Hepatocyte (in vitro differentiated cells): ENCODE measurements around the gene UBE2I. TPM values are rescaled to one million over a fixed set of nuclear protein-coding genes. Genes with fewer than 3 reads are reported as not detected.

ENCODE experiments used
- DNase-seq: peaks from one replicate; pipeline ENCODE4 v3.0.0-alpha.2; 2016; ENCODE audit warnings: low spot score
- H2AFZ ChIP-seq: fragments of 200-600 bp; sonication (generic); 2 replicates; pipeline ENCODE4 v1.6.0; 2016; ENCODE audit warnings: antibody characterized with exemption, mild to moderate bottlenecking
- H3K27ac ChIP-seq: fragments of 200-600 bp; sonication (generic); 2 replicates; pipeline ENCODE4 v1.5.1; 2016; ENCODE audit warnings: mild to moderate bottlenecking
- H3K27me3 ChIP-seq: fragments of 200-600 bp; sonication (generic); 2 replicates; pipeline ENCODE4 v1.6.1; 2016
- H3K36me3 ChIP-seq: fragments of 200-600 bp; sonication (generic); replicated peaks from 2 replicates; pipeline ENCODE4 v1.5.1; 2016; ENCODE audit warnings: low read depth; ENCODE audit not compliant: insufficient read depth
- H3K4me1 ChIP-seq: fragments of 200-600 bp; sonication (generic); 2 replicates; pipeline ENCODE4 v1.5.1; 2016; ENCODE audit warnings: mild to moderate bottlenecking, moderate library complexity; ENCODE audit not compliant: insufficient read depth
- H3K4me2 ChIP-seq: fragments of 200-600 bp; sonication (generic); 2 replicates; pipeline ENCODE4 v1.6.0; 2016
- H3K4me3 ChIP-seq: fragments of 200-600 bp; sonication (generic); 2 replicates; pipeline ENCODE4 v1.5.1; 2016; ENCODE audit warnings: mild to moderate bottlenecking
- H3K79me2 ChIP-seq: fragments of 200-600 bp; sonication (generic); 2 replicates; pipeline ENCODE4 v1.6.0; 2017; ENCODE audit warnings: mild to moderate bottlenecking
- H3K9me2 ChIP-seq: fragments of 200-600 bp; sonication (generic); replicated peaks from 2 replicates; pipeline ENCODE4 v1.6.0; 2017; ENCODE audit warnings: mild to moderate bottlenecking; ENCODE audit not compliant: insufficient read depth
- H3K9me3 ChIP-seq: fragments of 200-600 bp; sonication (generic); 2 replicates; pipeline ENCODE4 v1.5.1; 2016; ENCODE audit warnings: low read depth, mild to moderate bottlenecking
- H4K20me1 ChIP-seq: fragments of 200-600 bp; sonication (generic); 2 replicates; pipeline ENCODE4 v1.6.0; 2016; ENCODE audit warnings: mild to moderate bottlenecking; ENCODE audit not compliant: insufficient read depth, poor library complexity, severe bottlenecking
- CTCF ChIP-seq: fragments of 200-600 bp; sonication (generic); IDR thresholded peaks from 2 replicates; pipeline ENCODE4 v1.5.1; 2016; ENCODE audit warnings: antibody characterized with exemption, mild to moderate bottlenecking; ENCODE audit not compliant: poor library complexity
- EZH2 ChIP-seq: fragments of 200-600 bp; sonication (generic); IDR thresholded peaks from 2 replicates; pipeline ENCODE4 v1.6.1; 2016; ENCODE audit warnings: antibody characterized with exemption, mild to moderate bottlenecking, borderline replicate concordance
- EZH2phosphoT487 ChIP-seq: fragments of 200-600 bp; sonication (generic); IDR thresholded peaks from one replicate; pipeline ENCODE4 v1.6.1; 2018; ENCODE audit warnings: antibody characterized with exemption, mild to moderate bottlenecking, low read depth, moderate library complexity; ENCODE audit not compliant: unreplicated experiment, severe bottlenecking
- WGBS: methylation state at CpG from one replicate; pipeline ENCODE4 v1.1.6; 2016; ENCODE audit warnings: low lambda C conversion rate; ENCODE audit errors: missing lambda C conversion rate; 5-methylcytosine and 5-hydroxymethylcytosine counted together
- polyA plus RNA-seq: library from polyadenylated mRNA; unstranded; fragments of >200 nt; fragmentation: Nextera tagmentation; extraction: Ambion mirVana; gene quantifications from 2 replicates; pipeline ENCODE4 v1.2.1, GENCODE V29; 2016
- total RNA-seq: library from RNA; depleted of rRNA; stranded (reverse); fragments of >200 nt; gene quantifications from 2 replicates; pipeline ENCODE4 v1.2.3, GENCODE V29; 2014

The UBE2I gene
- total and polyA plus RNA-seq, 2 experiments from 2014 or later: 76.0 to 150 TPM

GRCh38 chr16:1285669-1286512, 23.5 kb upstream of the UBE2I start:
- H3K36me3 ChIP-seq: no peaks in the 10 kb centered on the region
- 84% methylated on average over 34 of the region's 38 CpGs for WGBS
- no peak overlapping the region for H3K4me3 ChIP-seq
- H3K27ac ChIP-seq: no peak overlapping the region
- H3K4me1 ChIP-seq: peaks cover 8% of the 10 kb centered on the region
- H4K20me1 ChIP-seq: no peaks in the 10 kb centered on the region
- H3K9me2 ChIP-seq: no peaks in the 10 kb centered on the region
- H3K27me3 ChIP-seq: peaks cover 9% of the 10 kb centered on the region
- no peaks in the 10 kb centered on the region for H3K79me2 ChIP-seq
- no peak overlapping the region for H3K4me2 ChIP-seq
- no peak for DNase-seq
- TF ChIP-seq CTCF: no peak
- TF ChIP-seq EZH2: no peak
- no peak for TF ChIP-seq EZH2phosphoT487
- no peaks in the 10 kb centered on the region for H3K9me3 ChIP-seq
- no peak overlapping the region for H2AFZ ChIP-seq

DNA sequence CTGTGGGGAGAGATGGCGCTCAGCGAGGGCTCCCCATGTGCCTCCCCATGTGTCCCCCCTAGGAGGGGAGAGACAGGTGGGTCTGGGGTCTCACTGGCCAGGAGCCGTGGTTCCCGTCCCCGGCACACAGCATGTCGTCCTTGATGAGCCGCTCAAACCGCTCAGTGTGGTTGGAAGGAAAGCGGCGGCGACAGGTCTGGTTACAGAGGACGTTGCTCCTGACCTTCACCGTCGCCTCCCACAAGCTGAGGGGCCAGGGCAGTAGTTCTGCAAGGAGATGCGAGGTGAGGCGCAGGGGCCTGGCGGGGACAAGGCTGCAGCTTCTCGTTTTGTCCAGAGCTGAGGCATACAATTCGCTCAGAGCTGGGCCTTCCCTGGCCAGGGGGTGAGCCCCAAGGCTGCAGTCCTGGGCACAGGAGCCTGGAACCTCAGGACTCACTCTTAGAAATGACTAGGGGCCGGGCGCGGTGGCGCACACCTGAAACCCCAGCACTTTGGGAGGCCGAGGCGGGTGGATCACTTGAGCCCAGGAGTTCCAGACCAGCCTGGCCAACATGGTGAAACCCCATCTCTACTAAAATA, 22.8 kb upstream of the UBE2I start:
- H3K79me2 ChIP-seq: no peaks in the 10 kb centered on the region
- no peak for DNase-seq
- TF ChIP-seq EZH2 (no peak), EZH2phosphoT487 (no peak), CTCF (no peak)
- no peaks in the 10 kb centered on the region for H3K9me2 ChIP-seq
- H3K4me1 ChIP-seq: peaks cover 8% of the 10 kb centered on the region
- H3K9me3 ChIP-seq: no peaks in the 10 kb centered on the region
- WGBS: 92% methylated on average over 24 of the region's 25 CpGs
- H3K4me3 ChIP-seq: no peak overlapping the region
- no peaks in the 10 kb centered on the region for H3K36me3 ChIP-seq
- peaks cover 9% of the 10 kb centered on the region for H3K27me3 ChIP-seq
- no peaks in the 10 kb centered on the region for H4K20me1 ChIP-seq
- no peak overlapping the region for H2AFZ ChIP-seq
- H3K4me2 ChIP-seq: no peak overlapping the region
- no peak overlapping the region for H3K27ac ChIP-seq

DNA sequence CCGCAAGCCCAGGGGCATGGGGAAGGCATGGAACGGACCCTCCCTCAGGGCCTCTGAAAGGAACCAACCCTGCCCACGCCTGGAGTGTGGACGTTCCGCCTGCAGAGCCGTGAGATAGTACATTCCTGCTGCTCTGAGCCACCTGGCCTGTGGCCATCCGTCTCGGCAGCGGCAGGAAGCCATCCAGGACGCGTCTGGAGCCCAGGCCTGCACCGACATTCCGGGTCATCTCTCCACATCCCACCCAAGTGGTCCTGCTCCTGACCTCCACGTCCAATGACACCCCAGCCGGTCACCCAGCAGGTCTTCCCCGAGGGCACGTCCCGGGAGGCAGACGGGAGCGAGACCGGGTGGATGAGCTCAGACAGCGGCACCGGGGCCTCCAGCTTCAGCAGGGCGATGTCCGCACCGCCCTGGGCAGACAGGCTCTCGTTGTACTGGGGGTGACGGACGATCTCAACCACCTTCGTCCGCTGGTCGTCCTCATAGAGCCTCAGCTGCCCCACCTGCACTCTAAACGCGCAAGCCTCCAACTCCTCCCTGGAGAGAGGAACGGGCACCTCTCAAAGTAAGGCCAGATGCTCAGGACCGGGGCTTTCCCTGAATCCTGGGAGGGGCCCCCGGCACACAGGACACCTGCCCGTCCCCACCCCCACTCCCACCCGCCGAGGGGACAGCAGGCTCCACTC, 21.3 kb upstream of the UBE2I start:
- Histone ChIP-seq H3K4me1 (peaks cover 8% of the 10 kb centered on the region), H4K20me1 (no peaks in the 10 kb centered on the region), H3K79me2 (no peaks in the 10 kb centered on the region), H3K27ac (no peak overlapping the region), H3K36me3 (no peaks in the 10 kb centered on the region), H3K4me2 (no peak overlapping the region), H3K9me2 (no peaks in the 10 kb centered on the region), H3K4me3 (no peak overlapping the region), H3K9me3 (no peaks in the 10 kb centered on the region), H2AFZ (no peak overlapping the region), H3K27me3 (peaks cover 9% of the 10 kb centered on the region)
- no peak for DNase-seq
- TF ChIP-seq EZH2phosphoT487 (no peak), CTCF (no peak), EZH2 (no peak)
- 81% methylated on average over 31 of the region's 40 CpGs for WGBS
